ENCODE results near the gene AVPR2.

AVPR2 gene

DNA sequence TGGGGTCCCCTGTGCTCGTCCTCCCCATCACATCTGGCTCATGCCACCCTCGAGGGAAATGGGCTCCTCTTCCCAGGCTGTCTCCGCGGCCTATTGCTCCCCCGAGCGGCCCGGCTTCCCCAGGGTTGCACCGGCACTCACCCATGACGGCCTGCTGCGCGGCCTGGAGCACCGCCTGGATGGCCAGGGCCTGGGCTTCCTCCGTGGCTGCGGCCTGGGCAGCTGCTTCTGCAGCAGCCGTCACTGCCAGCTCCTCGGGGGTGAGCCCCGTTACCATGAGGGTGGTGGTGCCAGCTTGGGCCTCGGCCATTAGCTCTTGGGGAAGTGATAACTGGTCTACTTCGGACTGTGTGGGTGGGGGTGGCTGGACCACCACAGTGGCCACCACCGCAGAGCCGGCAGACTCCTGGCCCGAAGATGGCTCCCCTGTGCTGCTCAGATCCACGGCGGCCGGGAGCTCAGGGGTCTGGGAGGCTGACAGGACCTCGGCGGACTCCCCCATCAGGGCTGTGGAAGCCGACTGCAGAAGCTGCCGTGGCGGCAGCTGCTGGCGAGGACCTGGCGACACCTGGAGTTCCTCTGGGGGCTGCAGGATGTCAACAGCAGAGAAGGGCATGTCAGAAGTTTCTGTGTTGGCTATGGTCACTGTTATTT, 48.0 kb downstream of the AVPR2 start:
- no peak for DNase-seq (ENCODE audit: low read depth in 2 of 2)

DNA sequence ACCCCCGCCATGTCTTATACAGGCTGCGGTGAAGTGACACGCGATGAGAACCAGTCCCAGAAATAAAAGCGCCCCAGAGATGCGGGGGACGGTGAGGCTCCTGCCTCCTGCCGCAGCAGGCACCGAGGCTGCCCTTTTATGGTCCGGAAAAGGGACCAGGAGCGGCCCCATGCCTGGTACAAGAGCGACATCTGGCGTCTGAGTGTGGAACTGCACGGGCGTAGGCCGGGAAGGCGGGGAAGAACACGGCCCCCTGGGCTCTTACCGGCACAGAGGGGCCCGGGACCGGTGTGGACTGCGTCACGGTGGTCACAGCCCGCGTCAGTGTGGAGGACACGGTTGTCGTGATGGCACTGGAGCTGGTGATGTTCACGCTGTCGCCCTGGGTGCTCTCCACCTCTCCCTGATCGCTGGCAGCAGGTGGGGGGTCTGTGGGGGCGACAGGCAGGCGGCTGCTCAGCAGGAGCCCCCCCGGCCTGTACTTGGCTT, 48.9 kb downstream of the AVPR2 start:
- DNase-seq (ENCODE audit: low read depth in 2 of 2) = peak; percentile 66 to 69

DNA sequence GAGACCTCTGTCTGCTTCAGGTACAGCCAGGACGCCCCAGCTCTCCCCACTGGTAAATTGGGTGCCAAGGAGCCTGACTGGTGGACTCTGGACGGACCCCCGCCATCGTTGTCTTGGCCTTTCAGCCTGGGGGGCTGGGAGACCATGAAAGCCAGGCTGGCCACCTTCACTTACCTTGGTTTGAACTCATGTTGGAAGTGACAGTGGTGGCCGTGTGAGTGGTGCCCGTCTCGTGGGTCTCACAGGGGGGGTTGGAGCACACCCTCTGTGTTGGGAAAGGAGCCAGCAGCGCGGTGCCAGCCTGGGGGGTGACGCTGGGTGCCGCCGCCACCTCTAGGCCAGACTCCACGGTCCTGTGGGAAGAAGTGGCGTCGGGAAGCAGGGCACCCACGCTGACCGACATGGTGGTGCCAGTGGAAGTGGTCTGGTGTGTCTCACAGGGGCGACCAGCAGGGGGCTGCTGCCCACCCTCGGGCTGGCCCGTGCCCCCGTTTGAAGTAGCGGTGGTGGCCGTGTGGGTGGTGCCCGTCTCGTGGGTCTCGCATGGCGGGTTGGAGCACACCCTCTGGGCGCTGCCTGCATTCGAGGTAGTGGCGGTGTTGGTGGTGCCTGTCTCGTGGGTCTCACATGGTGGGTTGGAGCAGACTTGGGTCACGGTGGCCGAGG, 49.6 kb downstream of the AVPR2 start:
- no peak for DNase-seq (ENCODE audit: low read depth in 2 of 2)

DNA sequence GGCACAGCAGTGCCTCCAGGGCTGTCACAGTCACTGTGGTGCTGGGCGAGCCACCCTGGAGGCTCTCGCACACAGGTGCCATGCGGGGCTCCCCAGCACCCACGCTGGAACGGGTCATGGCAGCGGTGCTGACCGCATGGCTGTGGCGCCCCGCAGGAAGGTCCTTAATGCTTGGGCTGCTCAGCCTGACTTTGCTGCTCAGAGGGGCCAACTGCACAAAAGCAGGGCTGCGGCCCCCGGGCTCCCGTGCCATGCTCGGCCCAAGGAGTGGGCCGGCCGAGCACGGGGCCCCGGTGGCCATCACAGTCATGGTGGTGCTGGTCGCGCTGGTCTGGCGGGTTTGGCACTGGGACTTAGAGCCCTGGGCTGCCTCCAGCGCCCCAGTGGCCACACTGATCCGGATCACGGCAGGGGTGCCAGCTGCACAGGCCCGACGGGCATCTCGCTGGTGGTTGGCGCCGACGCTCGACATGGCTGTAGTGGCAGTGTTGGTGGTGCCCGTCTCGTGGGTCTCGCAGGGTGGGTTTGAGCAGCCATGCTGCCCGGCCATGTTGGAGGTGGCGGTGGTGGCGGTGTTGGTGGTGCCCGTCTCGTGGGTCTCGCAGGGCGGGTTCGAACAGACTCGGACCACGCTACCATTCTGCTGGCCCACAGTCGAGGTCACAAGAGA, 50.2 kb downstream of the AVPR2 start:
- DNase-seq (ENCODE audit: low read depth in 2 of 2) = no peak

DNA sequence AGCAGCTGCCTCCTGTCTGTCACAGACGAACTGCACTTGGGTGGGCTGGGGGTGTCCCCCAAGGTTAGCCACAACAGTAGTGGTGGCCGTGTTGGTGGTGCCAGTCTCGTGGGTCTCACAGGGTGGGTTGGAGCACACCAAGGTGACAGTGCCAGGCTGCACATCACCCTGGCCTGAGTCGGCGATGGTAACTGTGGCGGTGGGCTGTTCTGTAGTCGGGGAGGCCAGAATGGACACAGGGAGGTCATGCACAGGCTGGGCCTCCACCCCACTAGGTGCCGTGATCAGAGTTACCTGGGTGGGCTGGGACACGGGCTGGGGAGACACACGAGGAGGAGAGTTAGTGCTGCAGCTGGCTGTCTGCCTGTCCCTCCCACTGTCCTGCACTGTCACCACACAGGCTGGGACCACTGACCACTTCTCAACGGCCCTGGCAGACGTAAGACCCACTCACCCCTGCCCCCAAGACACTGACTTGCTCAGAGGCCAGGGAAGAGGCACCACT, 50.8 kb downstream of the AVPR2 start:
- DNase-seq (ENCODE audit: low read depth in 2 of 2) = no peak

DNA sequence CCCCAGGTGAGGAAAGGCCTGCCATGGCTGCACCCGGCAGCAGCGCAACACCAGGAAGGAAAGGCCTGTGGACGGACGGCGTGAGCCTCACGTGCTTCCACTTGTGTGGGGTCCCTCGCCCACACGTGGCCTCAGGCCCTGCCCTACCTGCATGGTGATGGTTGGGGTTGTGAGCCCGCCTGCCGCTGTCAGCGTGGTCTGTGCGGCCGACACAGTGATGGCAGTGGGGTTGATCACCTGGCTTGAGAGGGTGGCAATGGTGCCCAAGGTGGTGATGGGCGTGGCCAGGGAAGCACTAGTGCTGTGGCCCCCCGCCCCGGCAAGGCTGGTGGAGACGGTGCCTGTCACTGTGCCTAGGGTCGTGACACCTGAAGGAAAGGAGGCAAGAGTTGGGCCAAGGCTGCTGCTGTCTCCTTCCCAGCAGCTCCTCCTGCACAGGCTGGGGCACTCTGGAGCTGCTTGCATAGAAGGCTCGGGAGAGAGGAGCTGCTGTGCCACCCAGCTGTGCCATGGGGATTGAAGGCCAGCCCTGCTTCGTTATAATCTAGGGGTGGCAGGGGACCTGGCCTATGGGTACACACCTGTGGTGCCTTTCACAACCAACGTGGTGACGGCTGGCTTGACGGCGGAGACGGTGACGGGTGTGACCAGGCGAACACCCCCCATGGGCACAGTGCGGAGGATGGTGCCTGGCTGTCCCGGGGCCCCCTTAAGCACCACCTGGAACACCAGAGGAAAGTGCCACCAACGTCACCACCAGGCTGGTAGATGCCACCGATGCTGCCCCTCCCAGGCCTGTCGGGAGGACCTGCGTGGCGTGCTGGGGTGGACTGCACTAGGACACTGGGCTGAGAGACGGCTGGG, 51.8 kb downstream of the AVPR2 start:
- DNase-seq (ENCODE audit: low read depth in 2 of 2) = no peak

Data from stimulated activated CD8-positive, alpha-beta memory T cell treated with anti-CD3 and anti-CD28 coated beads, Interleukin-2, amount 100 ng/mL, for 48 hours (primary cell).